HG03196 (cell line): ENCODE results near the gene FGD2.
"Not testable (repeated sequence)": the region's sequence is repeated elsewhere in the genome, so short reads cannot be mapped to it uniquely, and the experiment has no call there.

Experiments
- ATAC-seq: cut with Tn5 transposase; IDR thresholded peaks from one replicate; pipeline ENCODE4 v1.9.1; 2021; ENCODE audit not compliant: unreplicated experiment

Gene FGD2

DNA sequence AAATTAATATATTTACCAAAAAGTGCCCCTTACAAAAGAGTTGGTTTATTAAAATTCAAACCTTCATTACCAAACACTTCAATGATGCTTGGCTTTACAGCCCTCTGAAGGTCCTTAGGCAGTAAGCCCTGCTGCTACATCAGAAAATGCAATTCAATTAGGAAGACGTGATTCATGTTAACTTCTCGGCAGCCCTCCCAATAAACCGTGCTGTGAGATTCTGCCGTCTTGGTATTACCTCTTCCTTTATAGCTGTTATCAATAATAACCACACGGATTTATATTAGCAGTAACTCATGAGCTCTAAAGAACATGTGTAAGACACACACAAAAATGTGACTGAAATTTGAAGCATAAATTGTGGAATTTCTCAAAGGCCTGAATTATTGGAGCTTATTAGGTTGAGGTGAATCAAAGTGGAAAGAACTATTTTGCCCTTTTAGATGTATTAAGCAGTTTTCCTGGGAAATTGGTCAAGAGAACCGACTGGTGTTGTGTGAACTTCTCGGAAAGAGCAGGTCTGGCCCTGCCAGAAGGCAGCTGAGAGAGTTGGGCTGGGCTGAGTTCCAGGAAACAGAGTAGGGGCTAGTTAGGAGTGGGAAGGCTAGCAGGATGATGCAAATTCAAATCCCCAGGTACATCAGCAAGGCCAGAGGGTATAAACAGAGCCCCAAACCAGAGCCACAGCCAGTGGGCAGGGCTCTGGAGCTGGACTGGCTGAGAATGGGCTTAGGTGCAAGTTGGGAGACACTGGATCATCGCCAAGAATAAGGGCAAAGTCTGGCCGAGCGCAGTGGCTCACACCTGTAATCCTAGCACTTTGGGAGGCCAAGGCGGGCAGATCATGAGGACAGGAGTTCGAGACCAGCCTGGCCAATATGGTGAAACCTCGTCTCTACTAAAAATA is 33.1 kb downstream of the FGD2 start:
- no peak for ATAC-seq

DNA sequence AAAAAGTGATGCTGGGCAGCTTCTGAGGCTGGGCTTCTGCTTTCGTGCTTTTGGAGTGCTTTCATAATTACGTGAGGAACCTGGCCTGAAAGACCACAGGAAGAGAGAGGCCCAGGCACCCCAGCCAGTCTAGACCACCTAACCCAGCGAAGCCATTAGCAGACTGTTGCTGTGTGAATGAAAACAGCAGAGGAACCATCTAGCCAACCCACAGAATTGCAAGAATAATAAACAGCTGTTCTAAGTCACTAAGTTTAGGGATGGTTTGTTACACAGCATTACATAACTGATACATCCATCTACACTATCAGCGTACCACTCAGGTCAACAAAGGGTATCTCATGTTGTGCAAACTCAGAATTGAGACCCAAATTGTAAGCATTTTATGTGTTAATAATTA is 34.5 kb downstream of the FGD2 start:
- no peak for ATAC-seq

GRCh38 chr6:37041521-37041920 is 36.1 kb downstream of the FGD2 start:
- no peak for ATAC-seq

DNA sequence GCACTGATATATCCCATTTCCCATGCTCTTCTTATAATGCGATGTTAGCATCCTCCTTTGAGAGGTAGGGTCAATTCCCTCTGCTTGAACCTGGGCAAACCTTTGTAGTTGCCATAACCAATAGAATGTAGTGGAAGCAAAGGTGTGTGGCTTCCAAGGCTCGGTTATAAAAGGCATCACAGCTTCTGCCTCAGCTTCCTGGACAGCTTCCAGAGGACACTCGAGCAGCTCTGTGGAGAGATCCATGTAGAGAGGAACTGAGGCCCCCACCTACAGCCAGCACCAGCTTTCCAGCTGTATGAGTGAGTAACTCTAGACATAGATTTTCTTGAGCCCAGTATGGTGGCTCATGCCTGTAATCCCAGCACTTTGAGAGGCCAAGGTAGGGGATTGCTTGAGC is 36.7 kb downstream of the FGD2 start:
- ATAC-seq = no peak

GRCh38 chr6:37043091-37043490 is 37.6 kb downstream of the FGD2 start:
- not testable (repeated sequence) for ATAC-seq

DNA sequence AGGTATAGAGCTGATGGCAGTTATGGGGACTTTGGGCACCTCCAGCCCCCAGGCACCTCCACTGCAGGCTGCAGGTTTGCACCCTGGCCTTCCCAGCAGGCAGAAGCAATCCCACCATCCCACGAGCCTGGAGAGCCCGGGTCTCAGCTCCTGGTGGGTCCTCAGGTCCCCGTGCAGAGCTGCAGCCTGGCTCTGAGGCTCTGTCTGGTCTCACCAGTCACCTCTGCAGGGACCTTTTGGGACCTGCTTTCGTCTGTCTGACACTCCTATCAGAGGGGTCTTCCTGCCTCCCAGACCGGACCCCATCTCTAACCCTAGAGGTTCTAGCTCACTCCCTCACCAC is 41.9 kb downstream of the FGD2 start:
- ATAC-seq = no peak

DNA sequence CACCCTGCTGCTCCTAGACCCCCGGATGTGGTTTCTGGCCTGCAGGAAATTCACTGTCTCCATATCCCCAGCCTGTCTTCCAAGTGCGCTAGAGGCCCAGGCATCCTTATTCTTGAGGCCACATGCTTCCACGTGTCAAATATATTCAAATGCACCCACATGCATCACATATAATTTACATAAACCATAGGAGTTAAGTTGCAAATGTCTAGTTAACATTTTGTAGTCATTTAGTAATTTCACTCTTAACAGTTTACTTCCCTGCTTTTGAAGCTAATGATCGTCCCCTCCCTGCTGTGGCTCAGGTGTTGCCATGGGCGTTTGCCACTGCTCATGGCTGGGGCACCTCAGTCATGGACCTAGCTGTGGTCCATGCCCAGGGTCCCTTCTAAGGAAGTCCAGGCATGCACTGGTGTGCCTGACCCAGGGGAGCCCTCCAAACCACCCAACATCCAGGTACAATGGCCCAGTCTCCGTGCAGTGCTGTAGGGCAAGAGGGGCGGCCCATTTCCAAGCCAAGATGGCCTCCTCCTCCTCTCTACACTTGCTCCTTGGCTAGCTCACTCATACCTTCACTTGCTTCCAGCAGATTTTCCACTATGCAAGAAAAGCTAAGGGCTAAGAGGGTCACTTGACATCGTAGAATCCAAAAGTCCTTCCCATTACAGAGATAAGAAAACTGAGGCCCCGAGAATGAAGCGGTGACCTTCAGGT is 42.4 kb downstream of the FGD2 start:
- ATAC-seq = no peak

GRCh38 chr6:37048403-37048850 is 43.0 kb downstream of the FGD2 start:
- no peak for ATAC-seq

- ATAC-seq = no peak
Observed at GRCh38 chr6:37048851-37049757, 43.6 kb downstream of the FGD2 start.

DNA sequence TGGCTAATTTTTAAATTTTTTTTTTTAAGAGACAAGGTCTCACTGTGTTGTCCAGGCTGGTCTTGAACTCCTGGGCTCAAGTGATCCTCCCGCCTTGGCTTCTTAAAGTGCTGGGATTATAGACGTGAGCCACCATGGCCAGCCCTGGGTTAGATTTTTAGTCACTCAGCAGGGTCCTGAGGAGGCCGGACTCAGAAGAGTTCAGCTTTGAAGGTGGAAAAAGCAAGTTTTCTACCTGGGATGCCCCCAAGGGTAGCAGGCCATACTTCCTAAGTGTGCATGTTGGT is 44.2 kb downstream of the FGD2 start:
- ATAC-seq = no peak

DNA sequence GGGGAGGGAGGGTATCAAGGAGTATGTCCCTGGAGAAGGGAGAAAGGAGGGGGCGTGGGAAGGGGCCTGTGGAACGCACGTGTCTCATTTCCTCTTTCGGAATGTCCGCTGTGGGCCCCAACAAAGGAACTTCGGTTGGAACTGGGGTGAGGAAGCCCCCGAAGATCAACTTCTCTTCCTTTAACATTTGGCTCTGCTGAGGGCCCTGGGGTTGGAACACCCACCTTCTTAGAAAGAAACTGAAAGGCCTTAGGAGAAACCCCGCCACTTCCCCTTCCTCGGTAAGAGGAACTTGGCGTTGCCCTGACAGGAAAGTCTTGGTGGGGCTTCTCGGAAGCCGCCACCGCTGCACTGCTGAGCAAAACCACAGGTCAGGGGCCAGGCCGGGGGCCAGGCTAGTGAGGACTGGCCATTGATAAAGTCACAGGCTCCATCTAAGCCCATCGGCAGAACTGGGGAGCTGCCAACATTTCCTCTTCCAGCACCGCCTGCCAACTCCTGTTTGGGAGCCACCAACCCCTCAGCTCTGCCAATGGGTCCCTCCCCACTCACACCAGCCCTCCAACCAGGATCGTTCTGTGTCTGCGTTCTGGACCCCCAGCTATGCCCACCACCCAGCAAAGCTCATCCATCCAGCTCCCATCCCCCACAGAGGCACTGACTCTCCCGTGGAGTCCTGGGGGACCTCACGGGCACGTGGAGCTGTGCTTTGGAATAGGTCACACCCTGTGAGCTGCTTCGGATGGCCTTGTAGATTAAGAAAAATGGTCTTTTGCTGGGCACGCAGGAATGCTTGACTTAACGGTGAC is 44.8 kb downstream of the FGD2 start:
- no peak for ATAC-seq

DNA sequence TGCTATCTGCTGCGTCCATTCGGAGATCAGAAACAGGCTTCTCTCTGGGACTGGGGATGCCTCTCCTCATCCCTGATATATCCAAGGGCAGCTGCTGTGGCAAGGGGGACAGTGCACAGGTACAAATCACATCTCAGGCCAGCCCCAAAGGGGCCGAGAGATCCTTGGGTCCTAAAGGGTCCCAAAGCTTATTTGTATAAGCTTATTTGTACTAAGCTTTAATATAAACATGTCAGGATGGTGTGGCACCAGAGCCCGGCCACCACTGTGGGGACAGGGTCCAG is 45.3 kb downstream of the FGD2 start:
- ATAC-seq = no peak

DNA sequence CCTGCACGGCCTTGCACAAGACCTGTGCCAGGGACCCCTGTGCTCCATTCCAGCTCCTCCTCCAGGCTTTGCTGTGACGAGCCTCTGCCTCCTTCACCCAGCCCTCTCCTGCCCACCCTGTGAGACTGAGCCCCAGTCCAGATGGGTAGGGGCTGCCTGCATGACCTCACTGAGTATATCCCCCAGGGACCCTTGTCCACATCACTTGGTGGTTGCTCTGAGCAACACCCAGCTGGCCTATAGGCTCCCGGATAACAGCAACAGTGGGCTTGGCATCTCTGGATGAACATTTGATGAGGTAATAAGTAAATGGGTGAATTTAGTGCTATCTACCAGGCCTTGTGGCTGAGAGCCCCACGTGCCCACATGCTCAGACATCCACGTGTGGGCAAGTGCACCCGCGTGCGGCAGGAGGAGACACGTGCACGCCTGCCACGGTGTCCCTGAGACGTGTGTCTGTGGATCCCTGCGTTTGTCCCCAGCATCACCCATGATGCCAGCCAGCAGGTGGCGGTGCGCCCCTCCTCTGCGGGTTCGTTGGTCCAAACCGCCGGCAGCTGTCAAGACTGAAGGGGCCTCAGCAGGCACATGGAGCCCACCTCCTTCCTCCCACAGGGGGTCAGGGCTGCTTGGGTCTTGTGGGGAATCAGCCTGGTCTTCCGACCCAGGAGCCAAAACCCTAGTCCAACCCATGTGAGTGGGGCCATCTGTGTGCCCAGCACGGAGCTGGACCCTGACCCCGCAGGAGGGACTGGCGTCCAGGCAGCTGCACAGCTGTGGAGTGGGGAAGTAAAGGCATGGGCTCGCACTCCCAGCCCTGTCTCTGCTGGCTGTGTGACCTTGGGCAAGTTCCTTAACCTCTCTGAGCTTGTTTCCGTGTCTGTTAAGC is 45.9 kb downstream of the FGD2 start:
- ATAC-seq = no peak

DNA sequence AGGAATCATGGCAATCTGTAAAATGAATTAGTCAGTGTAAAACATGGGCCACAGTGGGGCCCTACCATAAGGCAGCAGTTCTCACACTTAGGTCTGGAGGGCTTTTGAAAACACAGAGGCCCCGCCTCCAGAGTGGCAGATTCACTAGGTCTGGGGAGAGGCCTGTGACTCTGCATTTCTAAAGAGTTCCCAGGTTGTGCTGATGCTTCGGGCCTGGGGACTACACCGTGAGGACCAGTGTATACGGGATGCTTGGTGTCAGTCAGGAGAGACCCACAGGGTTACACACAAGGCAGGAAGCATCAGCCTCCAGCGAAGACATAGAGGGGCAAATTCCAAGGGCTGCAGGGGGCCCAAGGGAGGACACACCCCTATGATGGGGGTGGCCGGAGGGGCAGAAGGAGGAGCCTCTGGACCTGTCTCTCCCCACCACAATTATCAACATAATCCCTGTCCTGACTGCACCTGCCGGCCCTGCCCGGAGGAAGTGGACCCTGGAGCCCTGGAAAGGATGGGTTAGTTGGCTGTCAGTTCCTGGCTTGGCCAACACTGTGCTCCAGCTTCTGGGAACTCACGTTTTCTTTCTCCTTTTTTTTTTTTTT is 46.7 kb downstream of the FGD2 start:
- ATAC-seq = no peak

DNA sequence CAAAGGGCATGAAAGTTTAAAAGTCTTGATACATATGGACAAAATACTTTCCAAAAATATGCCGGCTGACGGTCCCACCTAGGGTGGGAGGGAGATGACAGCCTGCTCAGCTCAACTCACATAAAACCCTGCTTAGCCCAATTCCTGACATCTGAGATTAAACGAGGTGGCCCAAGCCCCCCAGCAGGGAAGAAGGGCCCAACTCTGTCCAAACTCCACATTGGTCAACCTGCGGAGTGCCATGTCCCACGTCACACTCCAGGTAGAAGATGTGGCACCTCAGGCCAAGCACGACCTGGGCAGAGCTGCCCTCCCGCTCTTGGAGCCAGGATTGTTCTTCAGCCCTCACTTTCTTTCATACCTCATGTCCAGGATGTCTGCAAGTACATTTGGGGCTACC is 48.2 kb downstream of the FGD2 start:
- ATAC-seq = no peak

DNA sequence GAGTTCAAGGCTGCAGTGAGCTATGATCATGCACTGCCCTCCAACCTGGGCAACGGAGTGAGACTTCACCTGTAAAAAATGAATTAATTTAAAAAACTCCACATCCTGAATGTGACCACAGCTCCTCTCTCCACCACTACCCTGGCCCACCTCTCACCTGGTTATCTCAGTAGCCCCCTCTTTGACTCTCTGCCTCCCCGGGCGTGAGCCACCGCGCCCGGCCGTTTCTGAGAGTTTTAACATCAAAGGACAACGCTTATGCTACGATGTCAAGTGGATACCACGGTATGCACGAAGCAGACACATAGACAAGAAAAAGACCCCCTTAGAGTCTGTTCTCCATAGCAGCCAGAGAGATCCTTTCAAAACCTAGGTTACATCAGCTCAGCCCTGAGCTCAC is 48.7 kb downstream of the FGD2 start:
- ATAC-seq = no peak

GRCh38 chr6:37054580-37054979 is 49.1 kb downstream of the FGD2 start:
- no peak for ATAC-seq

DNA sequence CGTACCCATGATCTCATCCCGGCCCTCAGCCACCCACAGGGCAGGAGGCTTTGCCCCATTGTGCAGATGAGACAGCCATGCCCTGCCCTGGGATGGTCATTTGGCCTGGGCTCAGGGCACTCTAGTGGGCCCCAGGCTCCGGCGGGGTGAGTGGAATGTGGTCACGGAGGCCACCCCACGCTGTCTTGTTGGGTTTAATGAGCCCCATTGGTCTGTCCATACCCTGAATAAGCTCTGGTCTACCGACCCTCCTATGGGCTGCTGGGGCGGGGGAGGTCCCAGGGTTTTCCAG is 50.6 kb downstream of the FGD2 start:
- no peak for ATAC-seq

- no peak for ATAC-seq
Observed at GRCh38 chr6:37056439-37057127, 51.1 kb downstream of the FGD2 start.
